SK-N-SH (cell line): ENCODE measurements around the gene DGKH. TPM values are rescaled to one million over a fixed set of nuclear protein-coding genes. Genes with fewer than 3 reads are reported as not detected.

Experiments
- CTCF ChIA-PET: fragments of 300-600, 350-600 bp; formaldehyde crosslinking; extraction: SDS; loops from one replicate; lab custom pipeline; 2021; lab: Yijun Ruan, JAX
- POLR2A ChIA-PET: fragments of 350-600 bp; sonication (Branson Sonifier 250); formaldehyde crosslinking; extraction: SDS; loops from one replicate; lab custom pipeline; 2020; ENCODE audit warnings: antibody characterized with exemption, inconsistent platforms; lab: Yijun Ruan, JAX
- DNase-seq: peaks from one replicate; pipeline ENCODE4 v3.0.0; 2012
- H2AFZ ChIP-seq: fragments of 200-600 bp; sonication (generic); 2 replicates; pipeline ENCODE4 v1.8.1; 2016; ENCODE audit warnings: antibody characterized with exemption, mild to moderate bottlenecking, low read depth
- H3F3A ChIP-seq: fragments of 200-600 bp; sonication (generic); replicated peaks from 2 replicates; pipeline ENCODE3; 2016; ENCODE audit warnings: antibody characterized with exemption, mild to moderate bottlenecking; ENCODE audit not compliant: insufficient read depth
- H3K27ac ChIP-seq, 2 experiments: fragments of 200-500 bp in 1 of 2; fragments of 200-600 bp in 1 of 2; sonication (Bioruptor generic) in 1 of 2; sonication (generic), shearing (Covaris generic) in 1 of 2; 2 replicates each; pipeline versions ENCODE4 v1.5.1 to v1.6.1; 2014 to 2016; ENCODE audit warnings: low read depth in 2 of 2, inconsistent platforms in 1 of 2, low read length in 1 of 2, mild to moderate bottlenecking in 1 of 2, mixed read lengths in 1 of 2
- H3K27me3 ChIP-seq: fragments of 200-600 bp; sonication (generic), shearing (Covaris generic); 2 replicates; pipeline ENCODE4 v1.6.1; 2016; ENCODE audit warnings: mixed run types; ENCODE audit not compliant: insufficient read depth
- H3K36me3 ChIP-seq, 2 experiments: fragments of 200-500 bp in 1 of 2; fragments of 200-600 bp in 1 of 2; sonication (Bioruptor generic) in 1 of 2; sonication (generic) in 1 of 2; replicated peaks in 1 of 2; 2 replicates each; pipeline versions ENCODE3 to v1.5.1; 2014 to 2016; ENCODE audit warnings: low read length in 1 of 2, mild to moderate bottlenecking in 1 of 2; ENCODE audit not compliant: insufficient read depth in 2 of 2, control insufficient read depth in 1 of 2
- H3K4me1 ChIP-seq, 2 experiments: fragments of 200-500 bp in 1 of 2; fragments of 200-600 bp in 1 of 2; sonication (Bioruptor generic) in 1 of 2; sonication (generic), shearing (Covaris generic) in 1 of 2; 2 replicates each; pipeline versions ENCODE4 v1.5.1 to v1.6.1; 2014 to 2016; ENCODE audit warnings: low read depth in 1 of 2, low read length in 1 of 2, mixed run types in 1 of 2; ENCODE audit not compliant: insufficient read depth in 2 of 2, control insufficient read depth in 1 of 2
- H3K4me2 ChIP-seq: fragments of 200-600 bp; sonication (generic), shearing (Covaris generic); 2 replicates; pipeline ENCODE4 v1.6.1; 2017; ENCODE audit warnings: mixed run types
- H3K4me3 ChIP-seq, 2 experiments: fragments of 200-500 bp in 1 of 2; fragments of 200-600 bp in 1 of 2; sonication (Bioruptor generic) in 1 of 2; sonication (generic), shearing (Covaris generic) in 1 of 2; 2 replicates each; pipeline versions ENCODE4 v1.5.1 to v1.8.1; 2014 to 2016; ENCODE audit warnings: low read depth in 2 of 2, inconsistent platforms in 1 of 2, low read length in 1 of 2, mild to moderate bottlenecking in 1 of 2, mixed read lengths in 1 of 2, moderate library complexity in 1 of 2
- H3K79me2 ChIP-seq: fragments of 200-600 bp; sonication (generic); 2 replicates; pipeline ENCODE4 v1.8.1; 2017; ENCODE audit warnings: mild to moderate bottlenecking; ENCODE audit not compliant: insufficient read depth
- H3K9ac ChIP-seq: fragments of 200-600 bp; sonication (generic); 2 replicates; pipeline ENCODE4 v1.6.1; 2017; ENCODE audit warnings: mixed run types
- H3K9me2 ChIP-seq: fragments of 200-600 bp; sonication (generic); 2 replicates; pipeline ENCODE4 v1.6.1; 2017; ENCODE audit warnings: mixed run types
- H3K9me3 ChIP-seq: fragments of 200-600 bp; sonication (generic); 2 replicates; pipeline ENCODE4 v1.6.1; 2017; ENCODE audit warnings: mixed run types, mild to moderate bottlenecking, moderate library complexity
- H4K20me1 ChIP-seq: fragments of 200-600 bp; sonication (generic); 2 replicates; pipeline ENCODE4 v1.6.1; 2017; ENCODE audit warnings: mild to moderate bottlenecking, mixed run types; ENCODE audit not compliant: insufficient read depth
- CHD2 ChIP-seq: fragments of 150-350 bp; IDR thresholded peaks from 2 replicates; pipeline ENCODE4 v1.6.1; 2018; ENCODE audit warnings: low read length; ENCODE audit not compliant: partially characterized antibody
- ELF1 ChIP-seq: IDR thresholded peaks from 2 replicates; pipeline ENCODE4 v1.4.0; 2012
- EZH2phosphoT487 ChIP-seq: fragments of 200-600 bp; sonication (generic); IDR thresholded peaks from 2 replicates; pipeline ENCODE4 v1.6.1; 2017; ENCODE audit warnings: low read depth, mixed run types, mild to moderate bottlenecking, antibody characterized with exemption, moderate library complexity, borderline replicate concordance
- FOSL2 ChIP-seq: IDR thresholded peaks from 2 replicates; pipeline ENCODE4 v1.4.0; 2012; ENCODE audit warnings: low read depth, mild to moderate bottlenecking, moderate library complexity, borderline replicate concordance
- FOXJ3 ChIP-seq: sonication (generic); formaldehyde crosslinking; IDR thresholded peaks from 2 replicates; pipeline ENCODE4 v1.5.1; 2020; ENCODE audit warnings: mild to moderate bottlenecking, missing genetic modification reagents
- GABPA ChIP-seq: IDR thresholded peaks from 2 replicates; pipeline ENCODE4 v1.4.0; 2012; ENCODE audit warnings: low read depth, mild to moderate bottlenecking
- MEF2A ChIP-seq: IDR thresholded peaks from 2 replicates; pipeline ENCODE4 v1.4.0; 2012; ENCODE audit warnings: low read depth, borderline replicate concordance
- MXI1 ChIP-seq: IDR thresholded peaks from 2 replicates; pipeline ENCODE4 v1.6.1; 2012; ENCODE audit warnings: mild to moderate bottlenecking, low read depth, low read length, improper control_type of control experiment
- NFIC ChIP-seq: IDR thresholded peaks from 2 replicates; pipeline ENCODE4 v1.4.0; 2012; ENCODE audit warnings: borderline replicate concordance
- NRF1 ChIP-seq: IDR thresholded peaks from 2 replicates; pipeline ENCODE4 v1.6.1; 2012; ENCODE audit warnings: low read depth, mild to moderate bottlenecking, low read length
- RCOR1 ChIP-seq: fragments of 150-350 bp; IDR thresholded peaks from 2 replicates; pipeline ENCODE4 v1.6.1; 2017; ENCODE audit warnings: antibody characterized with exemption, low read length
- RFX5 ChIP-seq: IDR thresholded peaks from 2 replicates; pipeline ENCODE4 v1.6.1; 2012; ENCODE audit warnings: mild to moderate bottlenecking, improper control_type of control experiment, low read length
- RXRA ChIP-seq: IDR thresholded peaks from 2 replicates; pipeline ENCODE4 v1.4.0; 2012; ENCODE audit warnings: low read depth, mild to moderate bottlenecking, borderline replicate concordance
- SIN3A ChIP-seq: IDR thresholded peaks from 2 replicates; pipeline ENCODE4 v1.6.1; 2012; ENCODE audit warnings: low read depth, mild to moderate bottlenecking, low read length, moderate library complexity, borderline replicate concordance
- TAF1 ChIP-seq: IDR thresholded peaks from 2 replicates; pipeline ENCODE4 v1.6.1; 2012; ENCODE audit warnings: low read depth, mild to moderate bottlenecking, low read length, moderate library complexity, borderline replicate concordance
- TEAD4 ChIP-seq: IDR thresholded peaks from 2 replicates; pipeline ENCODE4 v1.4.0; 2012; ENCODE audit warnings: mild to moderate bottlenecking, borderline replicate concordance; ENCODE audit not compliant: insufficient read depth
- YY1 ChIP-seq: IDR thresholded peaks from 2 replicates; pipeline ENCODE4 v1.4.0; 2012; ENCODE audit warnings: low read depth, mild to moderate bottlenecking
- WGBS: methylation state at CpG from one replicate; pipeline ENCODE4 v1.1.6; 2017; ENCODE audit warnings: low lambda C conversion rate; 5-methylcytosine and 5-hydroxymethylcytosine counted together
- polyA plus RNA-seq, 3 experiments: library from polyadenylated mRNA; depleted of rRNA; stranded (reverse); fragments of >200 nt; gene quantifications; 2 replicates each; pipeline ENCODE4 v1.2.3, GENCODE V29; 2012
- TF ChIP-seq, protein P1 (sequence below): fragments of 200-600 bp; sonication (generic); IDR thresholded peaks from 2 replicates; pipeline ENCODE4 v1.6.1; 2017; ENCODE audit warnings: antibody characterized with exemption, mild to moderate bottlenecking, moderate library complexity
- TF ChIP-seq, protein P2 (sequence below): IDR thresholded peaks from 2 replicates; pipeline ENCODE4 v1.4.0; 2012; ENCODE audit warnings: low read depth, borderline replicate concordance
- TF ChIP-seq, protein P3 (sequence below): fragments of 150-350 bp; IDR thresholded peaks from 2 replicates; pipeline ENCODE4 v1.6.1; 2017; ENCODE audit warnings: antibody characterized with exemption, low read length, low read depth, borderline replicate concordance
- TF ChIP-seq, protein P4 (sequence below): IDR thresholded peaks from 2 replicates; pipeline ENCODE4 v1.4.0; 2012; ENCODE audit warnings: low read depth, borderline replicate concordance

DGKH gene
- polyA plus RNA-seq, 1 of the 3 experiments (the other 2 are of a cell fraction) = 2.5 TPM

DNA sequence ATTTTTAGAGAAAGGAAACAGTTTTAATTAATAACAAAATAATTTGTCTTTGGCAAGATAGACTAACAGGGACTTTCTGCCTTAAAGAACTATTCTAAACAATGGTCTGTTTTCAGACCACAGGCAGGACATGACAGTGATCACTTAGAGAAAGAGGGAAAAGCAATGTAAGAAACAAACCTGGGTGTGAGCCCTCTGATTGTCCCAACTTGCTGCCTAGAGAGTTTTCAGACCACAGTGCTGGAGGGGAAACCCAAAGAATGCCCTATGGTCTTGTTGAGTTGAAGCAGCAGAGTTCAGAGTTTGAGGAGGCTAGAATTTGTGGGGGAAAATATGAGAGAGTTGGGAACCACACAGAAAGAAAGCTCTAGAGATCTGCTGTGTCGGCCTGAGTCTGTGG is 38.1 kb downstream of the DGKH start:
- no peaks in the 10 kb centered on the region; the same call in none of the 2 replicates for H3K79me2 ChIP-seq
- ChIA-PET POLR2A (no interaction called here), CTCF (no interaction called here)
- H2AFZ ChIP-seq = no peak overlapping the region
- H3K9me3 ChIP-seq = peaks cover 13% of the 10 kb centered on the region; the same call in 1 of the 2 replicates
- peaks cover 2 to 23% of the 10 kb centered on the region in 2 experiments for H3K36me3 ChIP-seq
- H3K4me2 ChIP-seq = no peak overlapping the region
- no peaks in the 10 kb centered on the region for H3K4me1 ChIP-seq
- H3K4me3 ChIP-seq = no peak overlapping the region
- no peak overlapping the region for H3K9ac ChIP-seq
- no peaks in the 10 kb centered on the region for H3K27me3 ChIP-seq
- H3K27ac ChIP-seq = no peak overlapping the region
- no peaks in the 10 kb centered on the region for H4K20me1 ChIP-seq
- TF ChIP-seq EZH2phosphoT487 (no peak), TAF1 (no peak)
- TF ChIP-seq, protein P1, sequence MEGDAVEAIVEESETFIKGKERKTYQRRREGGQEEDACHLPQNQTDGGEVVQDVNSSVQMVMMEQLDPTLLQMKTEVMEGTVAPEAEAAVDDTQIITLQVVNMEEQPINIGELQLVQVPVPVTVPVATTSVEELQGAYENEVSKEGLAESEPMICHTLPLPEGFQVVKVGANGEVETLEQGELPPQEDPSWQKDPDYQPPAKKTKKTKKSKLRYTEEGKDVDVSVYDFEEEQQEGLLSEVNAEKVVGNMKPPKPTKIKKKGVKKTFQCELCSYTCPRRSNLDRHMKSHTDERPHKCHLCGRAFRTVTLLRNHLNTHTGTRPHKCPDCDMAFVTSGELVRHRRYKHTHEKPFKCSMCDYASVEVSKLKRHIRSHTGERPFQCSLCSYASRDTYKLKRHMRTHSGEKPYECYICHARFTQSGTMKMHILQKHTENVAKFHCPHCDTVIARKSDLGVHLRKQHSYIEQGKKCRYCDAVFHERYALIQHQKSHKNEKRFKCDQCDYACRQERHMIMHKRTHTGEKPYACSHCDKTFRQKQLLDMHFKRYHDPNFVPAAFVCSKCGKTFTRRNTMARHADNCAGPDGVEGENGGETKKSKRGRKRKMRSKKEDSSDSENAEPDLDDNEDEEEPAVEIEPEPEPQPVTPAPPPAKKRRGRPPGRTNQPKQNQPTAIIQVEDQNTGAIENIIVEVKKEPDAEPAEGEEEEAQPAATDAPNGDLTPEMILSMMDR = no peak
- TF ChIP-seq, all 33 proteins: peak for 0
- Histone ChIP-seq H3K9me2 (no peaks in the 10 kb centered on the region), H3F3A (no peaks in the 10 kb centered on the region)
- no peak for DNase-seq
- 100% methylated on average over 1 of the region's 1 CpG for WGBS

DNA sequence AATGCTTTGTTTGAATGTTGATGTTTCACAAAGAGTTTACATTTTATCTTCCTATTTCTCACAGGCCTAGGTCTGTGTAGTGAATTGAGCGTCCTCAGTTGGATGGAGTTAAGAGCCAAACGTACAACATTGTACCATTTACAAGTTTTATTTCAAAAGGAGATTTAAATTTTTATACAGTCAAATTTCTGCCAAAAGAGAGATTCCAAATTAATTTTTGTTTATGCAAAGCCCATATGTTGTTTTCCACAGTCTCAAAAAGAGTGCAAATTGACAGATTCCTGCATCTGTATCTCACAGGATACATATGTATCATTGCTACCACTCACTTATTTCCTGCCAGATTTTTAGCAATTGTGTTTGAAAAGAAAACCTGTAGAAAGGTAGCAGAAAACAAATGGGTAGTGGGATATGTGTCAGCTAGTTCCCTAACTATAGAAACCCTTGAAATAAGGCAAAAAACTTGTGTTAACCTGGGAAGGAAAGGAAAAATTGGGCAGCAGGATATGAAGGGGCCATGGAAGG is 46.1 kb downstream of the DGKH start:
- ChIA-PET CTCF (interaction anchor here (0.6 kb wide), 1 partner anchor 16 kb away, joined by 3 read pairs; no protein-coding TSS in a partner anchor), POLR2A (no interaction called here)
- Histone ChIP-seq H3K4me1 (no peaks in the 10 kb centered on the region), H3K4me3 (no peak overlapping the region), H3K9me3 (no peaks in the 10 kb centered on the region), H2AFZ (no peak overlapping the region), H3K36me3 (peaks cover 0 to 9% of the 10 kb centered on the region in 2 experiments), H3K4me2 (no peak overlapping the region), H4K20me1 (no peaks in the 10 kb centered on the region), H3F3A (no peaks in the 10 kb centered on the region), H3K79me2 (no peaks in the 10 kb centered on the region), H3K27me3 (no peaks in the 10 kb centered on the region), H3K27ac (no peak overlapping the region), H3K9me2 (no peaks in the 10 kb centered on the region), H3K9ac (no peak overlapping the region)
- 94% methylated on average over 2 of the region's 2 CpGs for WGBS
- no peak for TF ChIP-seq TEAD4
- TF ChIP-seq RFX5 = no peak
- TF ChIP-seq, protein P2, sequence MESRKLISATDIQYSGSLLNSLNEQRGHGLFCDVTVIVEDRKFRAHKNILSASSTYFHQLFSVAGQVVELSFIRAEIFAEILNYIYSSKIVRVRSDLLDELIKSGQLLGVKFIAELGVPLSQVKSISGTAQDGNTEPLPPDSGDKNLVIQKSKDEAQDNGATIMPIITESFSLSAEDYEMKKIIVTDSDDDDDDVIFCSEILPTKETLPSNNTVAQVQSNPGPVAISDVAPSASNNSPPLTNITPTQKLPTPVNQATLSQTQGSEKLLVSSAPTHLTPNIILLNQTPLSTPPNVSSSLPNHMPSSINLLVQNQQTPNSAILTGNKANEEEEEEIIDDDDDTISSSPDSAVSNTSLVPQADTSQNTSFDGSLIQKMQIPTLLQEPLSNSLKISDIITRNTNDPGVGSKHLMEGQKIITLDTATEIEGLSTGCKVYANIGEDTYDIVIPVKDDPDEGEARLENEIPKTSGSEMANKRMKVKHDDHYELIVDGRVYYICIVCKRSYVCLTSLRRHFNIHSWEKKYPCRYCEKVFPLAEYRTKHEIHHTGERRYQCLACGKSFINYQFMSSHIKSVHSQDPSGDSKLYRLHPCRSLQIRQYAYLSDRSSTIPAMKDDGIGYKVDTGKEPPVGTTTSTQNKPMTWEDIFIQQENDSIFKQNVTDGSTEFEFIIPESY = no peak
- TF ChIP-seq CHD2 = no peak
- TF ChIP-seq, protein P3, sequence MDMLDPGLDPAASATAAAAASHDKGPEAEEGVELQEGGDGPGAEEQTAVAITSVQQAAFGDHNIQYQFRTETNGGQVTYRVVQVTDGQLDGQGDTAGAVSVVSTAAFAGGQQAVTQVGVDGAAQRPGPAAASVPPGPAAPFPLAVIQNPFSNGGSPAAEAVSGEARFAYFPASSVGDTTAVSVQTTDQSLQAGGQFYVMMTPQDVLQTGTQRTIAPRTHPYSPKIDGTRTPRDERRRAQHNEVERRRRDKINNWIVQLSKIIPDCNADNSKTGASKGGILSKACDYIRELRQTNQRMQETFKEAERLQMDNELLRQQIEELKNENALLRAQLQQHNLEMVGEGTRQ = no peak
- no peak for TF ChIP-seq RCOR1
- TF ChIP-seq TAF1 = no peak
- TF ChIP-seq FOXJ3 (CRISPR knock-in tag) = no peak
- no peak for TF ChIP-seq MEF2A
- TF ChIP-seq YY1 = no peak
- TF ChIP-seq NRF1 = no peak
- no peak for TF ChIP-seq MXI1
- no peak for TF ChIP-seq NFIC
- no peak for TF ChIP-seq GABPA
- TF ChIP-seq, protein P4, sequence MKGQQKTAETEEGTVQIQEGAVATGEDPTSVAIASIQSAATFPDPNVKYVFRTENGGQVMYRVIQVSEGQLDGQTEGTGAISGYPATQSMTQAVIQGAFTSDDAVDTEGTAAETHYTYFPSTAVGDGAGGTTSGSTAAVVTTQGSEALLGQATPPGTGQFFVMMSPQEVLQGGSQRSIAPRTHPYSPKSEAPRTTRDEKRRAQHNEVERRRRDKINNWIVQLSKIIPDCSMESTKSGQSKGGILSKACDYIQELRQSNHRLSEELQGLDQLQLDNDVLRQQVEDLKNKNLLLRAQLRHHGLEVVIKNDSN = no peak
- no peak for TF ChIP-seq SIN3A
- TF ChIP-seq ELF1 = no peak
- no peak for TF ChIP-seq RXRA
- TF ChIP-seq FOSL2 = no peak
- no peak for DNase-seq
